HG03196 (cell line): ENCODE results near the gene SUPT4H1.

Source experiments
- ATAC-seq: cut with Tn5 transposase; IDR thresholded peaks from one replicate; pipeline ENCODE4 v1.9.1; 2021; ENCODE audit not compliant: unreplicated experiment

SUPT4H1 gene

DNA sequence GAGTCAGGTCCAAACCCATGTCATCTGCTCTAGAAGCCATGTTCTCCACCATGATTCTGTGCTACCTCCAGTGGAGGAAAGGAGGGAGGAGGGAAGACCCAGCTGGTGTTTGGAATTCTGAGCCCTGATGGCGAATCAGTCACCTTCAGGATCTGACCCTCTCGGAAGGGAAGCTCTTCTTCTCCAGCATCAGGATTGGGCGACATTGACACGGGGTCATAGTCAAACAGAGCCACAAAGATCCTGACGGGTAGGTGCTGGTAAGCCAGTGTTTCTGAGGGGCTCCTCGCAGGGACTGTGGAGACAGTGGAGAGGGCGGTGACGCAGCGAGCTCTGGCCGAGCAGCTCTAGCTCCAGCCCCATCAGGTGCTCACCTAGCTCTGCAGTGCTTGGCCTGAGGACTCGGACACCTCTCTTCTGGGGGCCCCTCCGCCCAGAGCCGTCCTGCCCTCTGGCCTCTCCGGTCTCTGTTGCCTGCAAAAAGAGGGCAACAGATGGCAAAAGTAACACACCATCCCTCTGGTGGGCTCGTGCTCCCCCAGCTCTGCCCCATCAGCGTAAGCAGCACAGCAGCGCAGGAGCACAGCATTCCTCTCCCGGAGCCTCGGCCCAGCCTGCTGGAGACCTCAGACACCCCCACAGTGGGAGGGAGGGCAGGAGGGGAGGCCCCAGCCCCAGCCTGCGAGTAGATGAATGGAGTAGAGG lies 44.4 kb downstream of the SUPT4H1 start:
- no peak for ATAC-seq

DNA sequence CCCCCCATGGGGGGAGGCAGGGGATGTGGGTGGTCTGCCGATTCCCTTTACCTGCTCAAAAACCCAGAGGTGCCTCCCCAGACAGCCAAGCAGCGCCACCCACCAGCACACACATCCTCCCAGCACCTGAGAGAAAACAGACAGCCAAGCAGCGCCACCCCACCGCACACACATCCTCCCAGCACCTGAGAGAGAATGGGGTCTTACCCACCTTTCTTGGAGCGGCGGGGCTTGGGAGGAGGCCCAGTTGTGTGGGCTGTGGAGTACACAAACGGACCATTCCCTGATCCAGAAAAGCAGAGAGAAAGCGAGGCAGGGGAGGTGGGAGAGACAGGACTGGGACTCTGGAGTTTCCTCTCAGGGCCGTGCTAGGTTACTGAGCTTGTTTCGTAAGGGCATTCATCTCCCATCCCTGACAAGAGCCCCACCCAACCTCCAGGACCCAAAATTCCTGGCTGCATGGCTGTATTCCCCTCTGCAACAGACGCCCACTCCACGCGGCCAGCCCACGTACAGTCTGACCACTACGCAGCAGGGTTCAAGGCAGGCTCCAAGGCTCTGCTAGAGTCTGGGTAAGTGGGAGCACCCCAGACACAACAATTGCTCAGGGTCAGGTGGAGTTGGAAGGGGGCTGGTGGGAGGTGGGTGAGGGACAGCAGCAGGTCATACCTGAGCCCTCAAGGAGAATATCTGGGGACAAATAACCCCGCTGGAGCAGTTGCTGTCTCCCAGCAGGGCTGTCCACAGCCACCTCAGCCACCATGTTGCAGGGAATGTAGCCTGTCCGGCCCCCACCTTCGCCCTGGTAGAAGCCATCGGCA lies 45.7 kb downstream of the SUPT4H1 start:
- no peak for ATAC-seq

DNA sequence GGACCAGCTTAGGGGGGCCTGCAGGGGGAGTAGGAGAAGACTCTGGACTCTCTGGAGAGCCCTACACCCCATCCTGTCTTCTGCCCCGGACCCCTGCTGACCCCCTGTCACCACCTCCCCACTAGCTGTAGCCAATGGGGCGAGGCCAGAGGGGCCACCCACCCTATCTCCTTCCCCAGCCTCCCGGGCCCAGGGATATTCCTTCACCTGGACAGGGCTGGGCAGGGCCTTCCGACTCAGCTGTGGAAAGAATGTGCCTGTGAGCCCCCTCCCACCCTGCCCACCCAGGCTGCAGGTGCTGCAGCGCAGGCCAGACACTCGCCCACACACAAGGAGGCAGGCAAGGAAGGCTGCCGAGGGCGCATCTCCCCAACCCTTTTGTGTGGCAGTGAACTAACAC lies 46.4 kb downstream of the SUPT4H1 start:
- ATAC-seq = no peak

DNA sequence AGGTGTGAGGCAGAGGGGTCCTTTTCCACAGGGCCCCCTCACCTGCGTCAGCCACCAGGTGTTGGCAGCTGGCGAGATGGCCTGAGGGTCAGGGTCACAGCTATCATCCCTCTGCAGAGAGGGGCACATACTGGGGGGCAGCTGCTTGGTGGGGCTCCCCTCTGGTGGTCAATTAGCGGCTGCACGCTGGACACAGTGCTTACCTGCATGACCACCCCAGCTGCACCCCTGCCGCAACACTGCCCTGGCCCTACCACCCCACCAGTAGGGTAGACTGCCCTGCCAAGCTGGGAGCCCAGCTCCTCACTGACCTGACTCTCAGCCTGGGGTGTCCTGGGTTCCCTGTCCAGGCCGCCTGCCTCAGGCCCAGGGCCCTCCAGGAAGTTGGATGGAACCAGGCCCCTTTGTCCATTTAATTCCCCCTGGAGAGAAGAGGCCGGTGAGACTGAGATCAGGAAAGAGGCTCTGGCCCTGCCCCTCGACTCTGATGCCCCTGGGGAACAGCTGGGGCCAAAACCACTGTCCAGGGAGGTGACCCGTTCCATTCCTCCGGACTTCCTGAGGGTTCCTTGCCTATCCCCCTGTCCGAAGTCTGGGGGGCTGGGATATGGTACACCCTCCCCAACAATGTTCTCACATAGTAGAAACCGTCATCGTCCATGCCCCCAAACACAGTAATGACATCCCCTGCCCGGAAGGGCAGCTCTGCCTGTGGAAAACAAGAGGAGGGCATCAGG lies 47.1 kb downstream of the SUPT4H1 start:
- no peak for ATAC-seq

DNA sequence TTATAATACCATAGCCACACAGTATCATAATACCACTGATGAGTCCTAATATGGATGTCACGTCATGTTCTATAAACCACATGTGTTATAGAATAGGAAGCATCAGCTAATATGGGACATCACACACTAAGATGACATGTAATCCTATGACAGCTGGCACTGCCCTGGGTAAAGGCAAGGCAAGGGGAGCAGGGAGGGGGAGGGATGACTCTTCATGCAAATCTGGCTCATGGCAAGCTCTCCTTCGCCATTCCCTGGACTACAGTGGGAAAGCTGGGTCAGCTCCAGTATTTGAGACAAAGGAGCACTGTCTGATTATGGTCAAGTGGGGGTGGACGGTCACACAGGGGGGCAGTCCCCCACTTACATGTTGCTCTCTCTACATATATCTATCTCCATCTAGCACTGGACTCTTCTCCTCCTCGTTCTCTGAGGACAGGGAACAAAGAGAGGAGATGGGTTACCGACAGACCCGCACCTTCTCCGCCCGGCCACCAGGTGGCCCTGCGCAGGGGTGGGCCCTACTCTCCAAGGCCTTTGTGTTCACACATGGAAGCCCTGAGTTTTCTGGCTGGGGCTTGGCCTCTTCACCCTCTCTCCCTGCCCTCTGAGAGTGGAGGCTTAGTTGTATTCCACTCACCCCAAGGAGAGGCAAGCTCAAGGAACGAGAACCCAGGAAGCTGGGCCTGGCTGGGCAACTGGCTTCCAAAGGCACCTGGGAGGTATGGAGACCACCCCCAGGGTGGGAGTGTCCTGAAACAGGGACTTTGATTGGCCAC lies 47.8 kb downstream of the SUPT4H1 start:
- no peak for ATAC-seq

DNA sequence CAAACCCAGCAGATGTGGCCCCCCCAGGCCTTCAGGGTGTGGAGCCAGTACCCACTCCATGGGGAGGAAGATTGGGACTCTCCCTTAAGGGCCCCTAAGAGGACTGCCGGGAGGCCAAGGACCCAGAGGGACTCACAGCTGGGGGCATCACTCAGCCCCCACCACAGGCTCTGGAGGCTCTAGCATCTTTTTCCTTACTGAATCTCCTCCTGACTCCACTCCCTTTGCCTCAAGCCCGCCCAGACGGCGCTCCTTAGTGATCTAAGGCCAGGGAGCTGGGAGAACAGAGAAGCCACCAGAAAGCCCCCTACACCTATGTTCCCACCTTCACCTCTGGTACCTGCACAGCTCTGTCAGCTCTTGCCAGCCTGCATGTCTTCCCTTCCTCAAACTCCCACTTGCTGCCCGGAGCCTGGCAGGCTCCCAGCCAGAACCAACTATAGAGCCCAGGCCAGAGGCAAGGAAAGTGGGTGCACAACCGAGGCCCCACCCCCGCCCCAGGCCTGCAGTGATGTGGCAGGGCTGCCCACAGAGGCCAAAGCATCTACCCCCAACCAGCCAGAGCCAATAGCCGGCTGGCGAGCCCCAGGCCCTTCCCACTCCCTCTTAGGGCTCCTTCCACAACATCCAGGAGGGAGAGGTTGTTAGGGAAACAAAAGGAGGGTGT lies 48.9 kb downstream of the SUPT4H1 start:
- no peak for ATAC-seq

DNA sequence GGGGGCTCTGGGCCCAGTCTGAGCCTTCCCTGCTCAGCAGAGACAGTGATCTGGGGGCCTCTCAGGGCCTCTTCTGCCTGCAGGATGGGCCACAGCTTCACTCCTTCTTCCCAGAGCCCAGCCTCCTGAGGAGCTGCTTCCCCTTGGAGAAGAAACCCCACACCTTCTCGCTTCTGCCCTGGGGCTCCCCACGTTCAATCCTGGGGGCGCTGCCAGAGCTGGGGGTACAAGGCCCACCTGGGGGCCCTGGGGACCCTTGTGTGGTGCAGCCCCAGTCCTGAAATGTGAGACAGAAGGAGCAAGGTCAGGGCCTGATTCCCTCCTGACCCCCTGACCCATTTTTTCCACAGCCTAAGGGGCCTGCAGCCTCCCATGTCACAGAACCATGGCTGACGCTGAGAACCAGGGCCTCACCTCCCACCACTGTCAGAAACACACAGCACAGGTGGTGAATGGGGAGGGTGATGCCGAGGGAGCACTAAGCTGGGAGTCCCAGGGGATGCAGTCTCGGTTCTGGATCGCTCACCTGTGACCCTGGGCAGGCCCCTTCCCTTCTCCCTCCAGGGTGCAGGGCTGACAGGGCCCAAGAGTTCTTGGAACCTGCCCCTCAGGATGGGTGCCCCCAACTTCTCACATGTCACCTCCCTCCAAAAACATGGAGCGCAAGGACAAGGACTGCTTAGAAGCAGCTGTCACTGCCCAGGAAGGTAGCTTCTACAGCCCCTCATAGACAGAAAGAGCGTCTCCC lies 49.7 kb downstream of the SUPT4H1 start:
- no peak for ATAC-seq

DNA sequence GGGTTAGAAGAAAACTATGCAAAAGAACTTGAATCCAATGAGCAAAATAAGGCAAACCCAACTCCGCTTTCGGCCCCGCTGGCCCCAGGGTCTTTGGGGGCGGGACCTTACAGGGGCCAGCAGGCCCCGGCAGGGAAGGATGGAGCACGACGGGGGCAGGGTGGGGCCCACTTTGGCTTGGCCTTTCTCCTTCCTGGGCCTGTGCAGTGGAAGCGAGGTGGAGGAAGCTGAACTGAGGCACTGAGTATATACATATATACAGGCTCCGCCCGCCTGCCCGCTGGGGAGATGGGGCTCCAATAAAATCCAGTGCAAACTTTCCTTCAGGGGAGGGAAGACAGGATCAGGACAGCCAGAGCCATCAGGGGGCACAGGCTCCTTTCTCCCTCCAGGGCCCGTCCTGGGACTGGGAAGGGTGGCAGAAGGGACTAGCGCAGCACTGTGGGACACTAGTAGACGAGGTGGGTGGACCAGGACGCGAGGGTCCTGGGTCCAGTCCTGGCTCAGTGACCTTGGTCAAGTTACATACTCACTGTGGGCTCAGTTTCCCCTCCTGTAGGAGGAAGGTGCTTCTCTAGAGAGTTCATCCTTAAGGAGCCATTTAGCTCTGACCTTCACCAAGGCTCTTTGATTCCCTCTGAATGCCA lies 50.4 kb downstream of the SUPT4H1 start:
- no peak for ATAC-seq

DNA sequence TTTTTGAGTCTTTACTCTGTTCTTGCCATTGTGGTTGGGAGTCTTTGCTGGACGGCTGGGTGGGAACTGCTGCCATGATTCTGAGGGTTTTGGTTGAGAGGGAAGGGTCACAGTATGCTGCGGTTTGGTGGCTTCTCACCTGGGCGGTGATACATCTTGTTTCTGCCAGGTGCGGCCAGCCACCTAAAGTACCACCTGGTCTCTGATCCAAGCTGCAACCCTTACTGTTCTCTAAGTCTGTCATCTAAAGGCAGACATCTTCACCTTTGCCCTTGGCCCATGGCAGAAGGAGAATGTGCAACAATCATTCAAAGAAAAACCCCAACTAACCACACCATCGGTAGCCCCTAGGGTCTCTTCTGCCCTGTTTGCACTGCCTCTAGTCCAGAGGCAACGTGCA lies 51.7 kb downstream of the SUPT4H1 start:
- ATAC-seq = no peak
